Stimulated activated CD4-positive, alpha-beta T cell treated with anti-CD3 and anti-CD28 coated beads, TNF-alpha, amount 100 ng/mL, for 1 hour (primary cell): ENCODE measurements around the gene CLDN18.

Experiments used
- DNase-seq, 3 donors: peaks; one replicate each; pipeline ENCODE4 v3.0.0-alpha.2; 2020; ENCODE audit warnings: low read depth in 3 of 3, low spot score in 1 of 3

The CLDN18 gene

DNA sequence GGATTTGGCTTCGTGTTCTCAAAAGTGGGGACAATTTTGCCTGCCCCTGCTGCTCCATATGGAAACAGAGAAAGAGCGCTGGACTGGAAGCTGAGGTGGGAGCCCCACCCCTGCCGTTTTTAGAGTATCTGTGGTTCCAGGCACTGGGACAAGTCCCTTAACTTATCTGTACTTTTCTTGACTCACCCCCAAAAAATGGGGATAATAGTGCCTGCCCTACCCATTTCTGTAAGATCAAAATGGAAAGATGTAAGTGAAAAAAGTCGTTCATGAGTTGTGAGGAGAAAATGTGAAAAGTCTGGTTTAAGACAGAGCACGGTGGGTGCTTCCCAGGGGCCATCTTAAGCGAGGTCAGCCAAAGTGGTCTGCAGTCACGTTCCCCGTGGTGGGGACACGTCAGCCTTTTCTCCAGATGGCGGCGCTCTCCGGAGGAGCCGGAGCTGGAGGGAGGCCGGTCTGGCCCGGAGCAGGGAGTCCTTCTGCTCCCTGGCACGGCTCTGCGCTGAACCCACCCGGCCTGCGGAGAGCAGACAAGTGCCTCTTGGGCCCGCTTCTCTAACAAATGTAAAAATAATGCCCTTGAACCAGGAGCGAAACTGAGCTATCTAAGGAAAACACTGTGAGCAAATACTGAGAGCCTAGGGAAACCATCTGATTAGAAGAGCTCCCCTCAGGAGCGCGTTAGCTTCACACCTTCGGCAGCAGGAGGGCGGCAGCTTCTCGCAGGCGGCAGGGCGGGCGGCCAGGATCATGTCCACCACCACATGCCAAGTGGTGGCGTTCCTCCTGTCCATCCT, at the start of gene CLDN18:
Gene CLDN18, plus strand, starts transcription at position 690 of the 797 bp plus-strand sequence. Its CDS starts 61 bp downstream, at position 751.
- DNase-seq: no peak

GRCh38 chr3:137962251-137962650, 47.7 kb upstream of the CLDN18 start:
- DNase-seq: no peak

DNA sequence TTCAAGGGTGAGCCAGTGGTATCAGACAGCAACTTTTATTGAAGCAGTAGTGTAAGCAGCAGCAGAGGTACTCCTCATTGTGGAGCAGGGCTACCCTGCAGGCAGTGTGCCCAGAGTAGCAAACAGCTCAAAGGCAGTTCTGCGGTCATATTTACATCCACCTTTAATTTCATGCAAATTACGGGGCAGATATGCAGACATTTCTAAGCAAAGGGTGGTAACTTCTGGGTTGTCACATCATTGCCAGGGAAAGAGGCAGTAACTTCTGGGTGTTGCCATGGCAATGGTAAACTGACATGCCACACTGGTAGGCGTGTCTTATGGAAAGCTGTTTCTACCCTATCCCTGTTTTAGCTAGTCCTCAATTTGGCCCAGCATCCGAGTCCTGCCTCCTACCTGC, 46.5 kb upstream of the CLDN18 start:
- DNase-seq: no peak

DNA sequence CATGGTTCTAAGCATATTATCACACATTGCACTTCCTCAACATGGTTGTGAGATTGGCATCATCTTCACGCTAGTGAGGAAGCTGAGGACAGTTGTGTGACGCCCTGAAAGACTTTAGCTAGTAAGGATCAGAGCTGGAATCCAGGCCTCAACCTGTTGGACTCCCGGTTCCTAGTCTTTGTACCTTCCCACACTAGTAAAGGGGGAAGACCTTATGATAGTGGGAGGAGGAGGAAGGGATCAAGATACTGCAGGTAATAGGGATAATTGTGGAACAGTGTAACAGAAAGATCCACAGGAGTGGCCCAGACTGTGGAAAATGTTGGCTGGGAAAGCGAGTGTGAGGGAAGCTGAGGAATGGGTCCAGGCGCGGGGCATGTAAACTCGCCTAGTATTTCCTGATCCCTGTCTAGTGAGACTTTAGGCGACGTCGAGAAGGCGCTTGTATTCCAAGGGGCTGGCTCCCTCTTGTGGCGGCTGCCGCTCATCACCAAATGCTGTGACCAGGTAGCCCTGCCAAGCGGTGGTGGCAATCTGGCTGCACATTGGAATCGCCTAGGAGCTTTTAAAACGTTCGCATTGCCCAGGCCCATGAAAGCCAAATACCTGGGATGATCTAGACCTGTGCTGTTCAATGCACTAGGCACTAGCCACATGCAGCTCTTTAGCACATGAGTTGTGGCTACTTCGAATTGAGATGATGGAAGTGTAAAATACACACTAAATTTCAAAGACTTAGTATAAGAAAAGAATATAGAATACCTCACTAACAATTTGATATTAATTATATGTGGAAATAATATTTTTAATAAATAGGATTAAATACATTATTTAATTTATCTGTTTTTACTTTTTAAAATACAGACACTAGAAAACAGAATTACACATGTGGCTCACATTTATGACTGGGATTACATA, 38.8 kb upstream of the CLDN18 start:
- peak in 1 of 3 donors; percentile 34 for DNase-seq

GRCh38 chr3:137972396-137972795, 37.6 kb upstream of the CLDN18 start:
- DNase-seq: no peak

DNA sequence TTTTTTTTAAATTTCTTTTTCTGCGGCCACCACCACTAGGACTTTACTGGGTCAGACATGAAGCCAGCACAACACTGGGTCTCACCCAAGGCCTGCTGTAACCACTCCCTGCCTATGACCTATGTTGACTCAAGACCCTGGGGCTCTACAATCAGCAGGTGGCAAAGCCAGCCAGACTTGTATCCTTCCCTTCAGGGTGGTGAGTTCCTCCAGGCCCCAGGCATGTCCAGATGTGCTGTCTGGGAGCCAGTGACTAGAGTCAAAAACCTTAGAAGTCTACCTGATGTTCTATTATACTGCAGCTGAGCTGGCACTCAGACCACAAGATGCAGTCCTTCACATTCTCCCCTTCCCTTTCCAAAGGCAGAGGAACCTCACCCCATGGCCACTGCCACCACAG, 31.6 kb upstream of the CLDN18 start:
- no peak for DNase-seq

GRCh38 chr3:137987723-137988122, 22.2 kb upstream of the CLDN18 start:
- DNase-seq: no peak

GRCh38 chr3:137988152-137988551, 21.8 kb upstream of the CLDN18 start:
- DNase-seq: no peak

DNA sequence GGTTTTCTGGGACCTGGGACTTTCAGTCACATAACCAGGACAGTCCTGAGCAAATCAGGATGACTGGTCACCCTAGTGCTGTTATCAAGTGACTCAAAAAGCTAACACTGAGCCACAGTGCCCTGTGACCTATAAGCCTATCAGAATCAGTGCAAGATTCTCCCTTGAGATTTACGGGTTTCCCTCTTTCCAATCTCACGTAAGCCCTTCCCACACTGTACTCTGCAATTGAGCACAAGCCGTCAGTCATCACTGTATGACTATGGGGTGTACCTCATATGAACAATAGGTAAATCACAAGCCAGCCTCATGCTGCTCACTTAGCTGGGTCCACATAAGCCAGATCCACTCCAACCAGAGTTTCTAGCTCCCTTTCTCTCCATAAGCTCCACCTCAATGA, 21.0 kb upstream of the CLDN18 start:
- DNase-seq: no peak

GRCh38 chr3:137990427-137990826, 19.5 kb upstream of the CLDN18 start:
- no peak for DNase-seq

- no peak for DNase-seq
These were observed 17.4 kb upstream of the CLDN18 start for GRCh38 chr3:137992592-137992991.

GRCh38 chr3:137998121-137999042, 11.6 kb upstream of the CLDN18 start:
- DNase-seq: no peak

DNA sequence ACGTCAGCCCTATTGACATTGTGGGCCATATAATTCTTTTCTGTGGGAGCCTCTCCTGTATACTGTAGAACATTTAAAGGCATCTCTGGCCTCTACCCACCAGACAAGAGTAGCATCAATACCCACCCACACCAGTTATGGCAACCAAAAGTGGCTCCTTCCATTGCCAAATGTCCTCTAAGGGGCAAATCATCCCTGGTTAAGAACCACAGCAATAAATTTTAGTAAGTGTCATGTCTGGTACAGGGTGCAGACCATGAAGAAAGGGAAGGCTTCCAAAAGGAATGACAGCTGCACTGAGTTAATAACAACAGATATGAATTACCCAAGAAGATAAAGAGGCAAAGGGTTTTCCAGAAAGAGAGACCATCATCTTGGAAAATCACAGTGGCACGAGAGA, 6.9 kb upstream of the CLDN18 start:
- no peak for DNase-seq

GRCh38 chr3:138005627-138006026, 4.3 kb upstream of the CLDN18 start:
- no peak for DNase-seq

DNA sequence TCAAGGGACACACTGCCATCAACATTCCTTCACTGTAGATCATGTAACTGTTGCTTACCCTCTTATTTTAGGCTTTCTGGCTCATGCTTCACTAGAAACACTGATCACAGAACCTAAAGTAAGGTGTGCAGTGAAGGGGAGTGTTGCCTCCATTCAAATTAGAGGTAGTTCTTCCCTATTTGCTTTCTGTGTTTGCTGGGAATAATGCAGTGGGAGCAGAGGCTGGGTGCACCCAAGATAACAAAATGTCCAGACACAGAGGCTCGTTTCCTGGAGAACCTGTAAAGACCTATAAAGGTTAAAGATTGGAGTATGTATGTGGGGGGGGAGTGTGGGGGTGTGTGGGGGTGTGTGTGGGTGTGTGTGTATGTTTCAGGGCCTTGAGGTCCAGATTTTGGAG, 2.1 kb upstream of the CLDN18 start:
- DNase-seq: no peak

- no peak for DNase-seq
These were observed 267 bp downstream of the CLDN18 start for GRCh38 chr3:138010273-138010590.

DNA sequence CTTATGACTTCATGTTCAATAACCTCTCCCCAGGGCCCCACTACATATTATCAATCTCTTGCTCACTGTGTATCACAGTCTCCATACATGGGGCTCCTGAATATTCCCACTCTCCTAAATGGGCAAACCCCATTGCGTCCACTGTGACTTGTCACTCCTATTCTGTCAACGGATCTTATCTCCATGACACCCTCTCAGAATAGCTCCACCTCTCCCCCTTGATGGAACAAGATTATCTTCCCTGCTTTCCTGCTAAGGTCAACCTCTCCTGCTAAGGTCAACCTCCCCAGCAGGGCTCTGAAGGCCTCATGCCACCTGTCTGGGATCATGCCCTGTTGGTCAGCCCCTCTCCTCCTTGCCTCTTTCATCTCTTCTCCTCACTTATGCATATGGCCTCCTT, 1.8 kb downstream of the CLDN18 start:
- DNase-seq: no peak

DNA sequence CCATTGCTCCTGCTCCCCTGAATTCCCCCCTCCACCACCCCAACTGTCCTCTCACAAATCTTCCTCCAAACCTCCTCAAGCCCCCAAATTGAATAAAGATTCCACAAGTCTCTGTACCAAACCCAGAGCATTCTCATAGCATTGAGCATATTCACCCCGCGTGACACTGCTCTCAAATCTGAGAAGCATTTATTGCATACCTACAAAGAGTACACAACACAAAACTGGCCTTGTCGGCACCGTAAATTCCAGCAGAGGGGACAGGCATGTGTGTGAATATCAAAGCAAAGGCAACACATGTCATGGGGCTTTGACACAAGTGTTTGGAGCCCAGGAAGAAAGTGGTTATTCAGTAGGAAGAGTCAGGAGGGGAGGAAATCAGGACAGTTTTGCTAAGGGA, 2.6 kb downstream of the CLDN18 start:
- DNase-seq: no peak

DNA sequence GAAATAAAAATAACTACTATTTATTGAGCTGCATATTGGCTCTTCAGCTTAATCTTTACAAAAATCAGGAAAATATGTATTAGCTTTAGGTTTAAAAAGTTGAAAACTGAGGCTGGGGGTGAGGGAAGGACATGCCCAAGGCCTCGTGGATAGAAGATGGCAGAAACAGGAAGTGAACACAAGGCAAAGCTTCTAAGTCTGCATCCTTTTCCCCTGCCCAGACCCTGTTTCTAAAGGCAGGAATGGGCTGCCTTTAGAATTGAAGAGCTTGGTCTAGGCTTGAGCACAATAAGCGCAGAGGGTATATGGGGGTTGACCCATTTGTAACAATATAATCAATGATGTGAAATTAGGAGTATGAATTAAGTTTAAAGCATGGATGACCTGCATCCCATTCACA, 6.1 kb downstream of the CLDN18 start:
- no peak for DNase-seq

DNA sequence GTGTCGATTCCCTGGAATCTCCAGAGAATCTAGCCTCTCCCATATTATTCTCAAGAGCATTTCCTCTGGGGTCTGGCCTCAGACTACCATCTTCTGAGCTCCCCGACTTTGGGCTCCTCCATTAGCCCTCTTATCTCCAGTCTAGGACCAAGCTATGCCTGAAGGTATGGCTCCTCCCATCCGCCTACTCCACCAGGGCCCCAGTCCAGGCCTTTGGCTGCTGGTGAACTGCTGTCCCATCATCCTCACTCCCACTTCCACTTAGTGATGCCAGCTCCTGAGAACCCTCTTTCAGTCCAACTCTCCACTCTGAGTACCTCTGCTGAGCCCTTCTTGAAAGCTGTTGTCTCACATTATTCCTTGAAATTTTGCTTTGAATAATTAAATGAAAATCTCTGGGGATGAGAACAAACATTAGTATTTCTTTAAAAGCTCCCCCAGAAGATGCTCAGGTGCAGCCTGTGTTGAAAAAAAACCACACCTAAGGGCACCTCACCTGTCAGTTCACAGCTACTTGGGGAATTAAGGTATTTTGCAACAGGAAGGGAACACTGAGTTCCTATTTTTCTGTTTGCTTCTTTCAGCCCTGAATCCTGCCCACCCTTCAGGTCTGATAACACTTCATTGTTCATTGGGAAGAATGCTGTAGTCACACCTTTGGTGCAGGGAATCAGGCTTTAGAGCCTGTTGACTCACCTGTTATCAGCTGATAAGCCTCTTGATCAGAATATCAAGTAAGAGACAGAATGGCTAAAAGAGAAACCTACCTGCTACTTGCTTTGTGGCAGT, 9.5 kb downstream of the CLDN18 start:
- DNase-seq: no peak

- DNase-seq: no peak
These were observed 13.8 kb downstream of the CLDN18 start for GRCh38 chr3:138023754-138024153.
